HepG2 (cell line): ENCODE results near the gene ALG11. TPM values are rescaled to one million over a fixed set of nuclear protein-coding genes. Genes with fewer than 3 reads are reported as not detected.
A peak's percentile ranks its signal among the peaks of the same experiment; 100 is the strongest.

Source experiments
- ATAC-seq: fragments of 200-7000 bp; cut with Tn5 transposase; 3 replicates; pipeline ENCODE4 v1.9.1; 2020; ENCODE audit warnings: mild to moderate bottlenecking, moderate library complexity
- BruUV-seq: library from RNA; stranded (reverse); fragments of 400-500 nt; replicated peaks from 2 replicates; lab custom pipeline; 2021; lab: Mats Ljungman, UMichigan
- CTCF ChIA-PET: fragments of 300-600 bp; formaldehyde crosslinking; extraction: SDS; loops from one replicate; lab custom pipeline; 2021; ENCODE audit warnings: low total read pairs, inconsistent platforms, low intra/inter-chr PET ratio; lab: Yijun Ruan, JAX
- POLR2A ChIA-PET: fragments of 350-600 bp; sonication (Branson Sonifier 250); formaldehyde crosslinking; loops from one replicate; lab custom pipeline; 2020; ENCODE audit warnings: antibody characterized with exemption, inconsistent platforms; lab: Yijun Ruan, JAX
- DNase-seq: peaks from one replicate; pipeline ENCODE4 v3.0.0-alpha.2; 2015; ENCODE audit warnings: low spot score
- FAIRE-seq: peaks from 3 replicates; lab custom pipeline; 2011; peaks lifted over from hg19 to GRCh38; lab: Jason Lieb, UNC
- H2AFZ ChIP-seq: one replicate; pipeline ENCODE4 v1.6.1; 2011; ENCODE audit warnings: low read length, inconsistent platforms
- H3K27ac ChIP-seq: fragments of 300-600 bp; 3 replicates; pipeline ENCODE4 v1.8.0; 2011; ENCODE audit warnings: mixed run types, mild to moderate bottlenecking, mixed read lengths, low read length, inconsistent platforms; ENCODE audit not compliant: insufficient read depth; ENCODE audit errors: extremely low read length
- H3K27me3 ChIP-seq, 2 experiments: fragments of 200-600 bp in 1 of 2; 2 replicates in 1 of 2; 3 replicates in 1 of 2; pipeline versions ENCODE4 v1.6.0 to v1.8.0; 2011; ENCODE audit warnings: low read length in 2 of 2, mild to moderate bottlenecking in 2 of 2, moderate library complexity in 2 of 2, inconsistent platforms in 1 of 2; ENCODE audit not compliant: insufficient read depth in 2 of 2, control insufficient read depth in 1 of 2
- H3K36me3 ChIP-seq, 2 experiments: fragments of 200-600 bp in 1 of 2; replicated peaks in 1 of 2; 2 replicates in 1 of 2; 3 replicates in 1 of 2; pipeline versions ENCODE4 v1.5.1 to v1.8.0; 2011; ENCODE audit warnings: low read length in 2 of 2, inconsistent platforms in 1 of 2; ENCODE audit not compliant: insufficient read depth in 2 of 2, control insufficient read depth in 1 of 2
- H3K4me1 ChIP-seq: 2 replicates; pipeline ENCODE4 v1.5.1; 2012; ENCODE audit warnings: low read length, inconsistent platforms; ENCODE audit not compliant: insufficient read depth
- H3K4me2 ChIP-seq: 2 replicates; pipeline ENCODE4 v1.6.0; 2011; ENCODE audit warnings: low read depth, low read length, inconsistent platforms
- H3K4me3 ChIP-seq, 3 experiments: fragments of 200-600 bp in 1 of 3; sonication (generic), shearing (Covaris generic) in 1 of 3; replicated peaks in 1 of 3; 2 replicates each; pipeline ENCODE4 v1.5.1; 2011 to 2016; ENCODE audit warnings: low read length in 3 of 3, inconsistent platforms in 2 of 3, low read depth in 2 of 3, mild to moderate bottlenecking in 2 of 3, control low read depth in 1 of 3, mixed read lengths in 1 of 3; ENCODE audit not compliant: insufficient read depth in 1 of 3
- H3K79me2 ChIP-seq: one replicate; pipeline ENCODE4 v1.6.1; 2011; ENCODE audit warnings: low read length, inconsistent platforms; ENCODE audit not compliant: insufficient read depth
- H3K9ac ChIP-seq: 2 replicates; pipeline ENCODE4 v1.6.0; 2011; ENCODE audit warnings: mild to moderate bottlenecking, low read depth, low read length, inconsistent platforms; ENCODE audit not compliant: insufficient read depth
- H3K9me3 ChIP-seq: 2 replicates; pipeline ENCODE4 v1.5.1; 2012; ENCODE audit warnings: mild to moderate bottlenecking, low read length
- H4K20me1 ChIP-seq: 2 replicates; pipeline ENCODE4 v1.6.0; 2011; ENCODE audit warnings: inconsistent platforms, mild to moderate bottlenecking, low read length, moderate library complexity; ENCODE audit not compliant: insufficient read depth
- ARNTL ChIP-seq: sonication (generic); formaldehyde crosslinking; IDR thresholded peaks from 2 replicates; pipeline ENCODE4 v1.4.0; 2020; ENCODE audit warnings: mild to moderate bottlenecking, missing genetic modification reagents
- BHLHE40 ChIP-seq: IDR thresholded peaks from 2 replicates; pipeline ENCODE4 v1.6.1; 2011; ENCODE audit warnings: low read length, improper control_type of control experiment
- CTCF ChIP-seq: sonication (generic); formaldehyde crosslinking; IDR thresholded peaks from 2 replicates; pipeline ENCODE4 v1.5.0; 2020; ENCODE audit warnings: mild to moderate bottlenecking, missing genetic modification reagents, moderate library complexity
- SIX1 ChIP-seq: sonication (generic); formaldehyde crosslinking; IDR thresholded peaks from 2 replicates; pipeline ENCODE4 v1.4.0; 2020; ENCODE audit warnings: missing genetic modification reagents, borderline replicate concordance
- ZNF770 ChIP-seq: sonication (generic); formaldehyde crosslinking; IDR thresholded peaks from 2 replicates; pipeline ENCODE4 v1.5.0; 2020; ENCODE audit warnings: mild to moderate bottlenecking, missing genetic modification reagents
- ZXDC ChIP-seq: sonication (generic); formaldehyde crosslinking; IDR thresholded peaks from 2 replicates; pipeline ENCODE4 v1.5.0; 2020; ENCODE audit warnings: mild to moderate bottlenecking, missing genetic modification reagents
- WGBS: methylation state at CpG from one replicate; pipeline ENCODE4 v1.1.6; 2017; ENCODE audit warnings: low lambda C conversion rate; 5-methylcytosine and 5-hydroxymethylcytosine counted together
- in situ Hi-C: cut with HindIII; loops from 2 replicates; pipeline ENCODE4 v1.10.0; 2017; ENCODE audit warnings: low pct_unique_long_range_greater_than_20kb; ENCODE audit not compliant: extremely low pct_ligation_motif_present
- intact Hi-C: fragments of 100-400 bp; cut with micrococcal nuclease; formaldehyde crosslinking; loops from one replicate; pipeline ENCODE4 v1.10.0; 2022; ENCODE audit not compliant: unreplicated experiment
- polyA plus RNA-seq, 8 experiments: library from polyadenylated mRNA; depleted of rRNA in 3 of 8; stranded (reverse) in 7 of 8; unstranded in 1 of 8; fragments of >200 nt; fragmentation: Illumina TruSeq in 4 of 8; extraction: Trizol in 4 of 8; gene quantifications; 2 replicates each; pipeline versions ENCODE4 v1.2.1 to v1.2.3, GENCODE V29; 2011 to 2016; ENCODE audit warnings: low read depth in 4 of 8, missing spikeins in 1 of 8, mixed read lengths in 1 of 8; ENCODE audit not compliant: insufficient read depth in 1 of 8
- total RNA-seq, 5 experiments: library from RNA; depleted of rRNA; stranded (reverse); fragments of >200 nt; fragmentation: Illumina TruSeq; extraction: Trizol; gene quantifications; 2 replicates each; pipeline ENCODE4 v1.2.3, GENCODE V29; 2016; ENCODE audit warnings: low read depth in 1 of 5

ALG11 gene
- total and polyA plus RNA-seq, 2 of the 13 experiments (the other 11 are each of a cell fraction or from before 2014, with no cell fraction given), result 14.7 to 27.9 TPM

- TF ChIP-seq ZXDC (CRISPR knock-in tag) (no peak), ARNTL (CRISPR knock-in tag) (no peak)
Measured at GRCh38 chr13:52033039-52033438, 20.8 kb downstream of the ALG11 start (continued).

- FAIRE-seq, result peak; percentile 32
- no TSS peak for BruUV-seq
- CTCF ChIA-PET, result no interaction called here
- no peak for TF ChIP-seq CTCF (CRISPR knock-in tag)
- peak; percentile 37; the same call in 1 of the 2 replicates for TF ChIP-seq SIX1 (CRISPR knock-in tag)
- no peak for TF ChIP-seq BHLHE40
- peak; percentile 51; the same call in 1 of the 2 replicates for TF ChIP-seq ZNF770
Measured at GRCh38 chr13:52034616-52035226, 22.5 kb downstream of the ALG11 start.

More at GRCh38 chr13:52034616-52035226, 22.5 kb downstream of the ALG11 start:
- H3K4me1 ChIP-seq, result peaks cover 28% of the 10 kb centered on the region
- H3K27me3 ChIP-seq, result no peaks in the 10 kb centered on the region
- no peaks in the 10 kb centered on the region for H4K20me1 ChIP-seq
- H3K9me3 ChIP-seq, result no peaks in the 10 kb centered on the region
- ATAC-seq (no peak; the same call in 2 of the 3 replicates), DNase-seq (no peak)
- intact Hi-C loops (no loop called here), in situ Hi-C loops (no loop called here)
- H2AFZ ChIP-seq, result no peak overlapping the region
- H3K4me2 ChIP-seq, result no peak overlapping the region
- no peak overlapping the region for H3K27ac ChIP-seq
- POLR2A ChIA-PET, result interaction anchor here (0.9 kb wide), 1 partner anchor 8 kb away, joined by 9 read pairs; no protein-coding TSS in a partner anchor
- WGBS, result 90% methylated on average over 5 of the region's 5 CpGs
- 0 out of 5 replicates have a peak, but pooled peaks cover 0 to 3% of the 10 kb centered on the region in 2 experiments for H3K36me3 ChIP-seq
- no peak overlapping the region for H3K4me3 ChIP-seq
- H3K79me2 ChIP-seq, result no peaks in the 10 kb centered on the region
- no peak overlapping the region for H3K9ac ChIP-seq
